ENCODE results near the gene CASP2. TPM values are rescaled to one million over a fixed set of nuclear protein-coding genes. Genes with fewer than 3 reads are reported as not detected.

The CASP2 gene
- total and polyA plus RNA-seq, 10 of the 15 experiments (the other 5 are each of a cell fraction or from before 2014, with no cell fraction given): 12.1 to 60.4 (median 26.2) TPM

GRCh38 chr7:143351574-143351973 lies 63.4 kb downstream of the CASP2 start:
- TF ChIP-seq SMAD1 (IDR thresholded peaks at IDR 0.05; ENCODE audit: low read depth, partially characterized antibody) (no peak), EZH2 (IDR thresholded peaks at IDR 0.05; ENCODE audit: borderline replicate concordance, control insufficient read depth, low read depth, low read length) (no peak), IKZF2 (IDR thresholded peaks at IDR 0.05) (no peak)
- TF ChIP-seq, protein P1, sequence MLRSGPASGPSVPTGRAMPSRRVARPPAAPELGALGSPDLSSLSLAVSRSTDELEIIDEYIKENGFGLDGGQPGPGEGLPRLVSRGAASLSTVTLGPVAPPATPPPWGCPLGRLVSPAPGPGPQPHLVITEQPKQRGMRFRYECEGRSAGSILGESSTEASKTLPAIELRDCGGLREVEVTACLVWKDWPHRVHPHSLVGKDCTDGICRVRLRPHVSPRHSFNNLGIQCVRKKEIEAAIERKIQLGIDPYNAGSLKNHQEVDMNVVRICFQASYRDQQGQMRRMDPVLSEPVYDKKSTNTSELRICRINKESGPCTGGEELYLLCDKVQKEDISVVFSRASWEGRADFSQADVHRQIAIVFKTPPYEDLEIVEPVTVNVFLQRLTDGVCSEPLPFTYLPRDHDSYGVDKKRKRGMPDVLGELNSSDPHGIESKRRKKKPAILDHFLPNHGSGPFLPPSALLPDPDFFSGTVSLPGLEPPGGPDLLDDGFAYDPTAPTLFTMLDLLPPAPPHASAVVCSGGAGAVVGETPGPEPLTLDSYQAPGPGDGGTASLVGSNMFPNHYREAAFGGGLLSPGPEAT (IDR thresholded peaks at IDR 0.05; ENCODE audit: low read depth): no peak
- ChIA-PET RAD21 (ENCODE audit: unreplicated experiment) (no interaction called here), SMC1A (ENCODE audit: uncharacterized antibody, unreplicated experiment) (no interaction called here), CTCF (no interaction called here), POLR2A (no interaction called here)
- no TSS peak for BruUV-seq (replicated peaks)
- intact Hi-C loops (cut with micrococcal nuclease; ENCODE audit: unreplicated experiment): no loop called here
- Histone ChIP-seq H3K27ac (ENCODE audit: control insufficient read depth, insufficient read depth) (no peak overlapping the region), H3K27me3 (replicated peaks in 1 of 2; ENCODE audit: control insufficient read depth in 2 of 2, insufficient read depth in 2 of 2, low read length in 1 of 2) (peaks cover 3 to 5% of the 10 kb centered on the region in 2 experiments; a peak in 3 of 4 replicates), H3K79me2 (ENCODE audit: control insufficient read depth, insufficient read depth, low read length) (no peaks in the 10 kb centered on the region), H3K9me3 (replicated peaks; ENCODE audit: control insufficient read depth, insufficient read depth, low read length) (no peaks in the 10 kb centered on the region), H3K4me3 (no peak overlapping the region), H3K4me2 (ENCODE audit: control insufficient read depth, insufficient read depth) (no peak overlapping the region), H3K4me1 (ENCODE audit: control insufficient read depth, insufficient read depth, low read length) (no peaks in the 10 kb centered on the region), H4K20me1 (ENCODE audit: control insufficient read depth, insufficient read depth) (no peaks in the 10 kb centered on the region), H3K36me3 (ENCODE audit: control insufficient read depth in 2 of 2, insufficient read depth in 2 of 2, low read length in 1 of 2) (no peaks in the 10 kb centered on the region), H3K9ac (ENCODE audit: control insufficient read depth, insufficient read depth, low read length) (no peak overlapping the region), H2AFZ (ENCODE audit: control insufficient read depth, low read depth, low read length) (no peak overlapping the region)
- no peak for DNase-seq (ENCODE audit: low read depth, low spot score)
- in situ Hi-C loops (cut with MboI): no loop called here
- no peak for ATAC-seq
- WGBS (ENCODE audit: insufficient coverage, insufficient replicate concordance, low lambda C conversion rate, missing lambda C conversion rate): 52% methylated on average over 9 of the region's 9 CpGs
- no peak for FAIRE-seq

GRCh38 chr7:143352531-143353002 lies 64.4 kb downstream of the CASP2 start:
- ChIA-PET POLR2A (no interaction called here), SMC1A (ENCODE audit: uncharacterized antibody, unreplicated experiment) (no interaction called here), CTCF (no interaction called here), RAD21 (ENCODE audit: unreplicated experiment) (no interaction called here)
- H3K9me3 ChIP-seq (replicated peaks; ENCODE audit: control insufficient read depth, insufficient read depth, low read length): no peaks in the 10 kb centered on the region
- no TSS peak for BruUV-seq (replicated peaks)
- intact Hi-C loops (cut with micrococcal nuclease; ENCODE audit: unreplicated experiment) (no loop called here), in situ Hi-C loops (cut with MboI) (no loop called here)
- H3K4me1 ChIP-seq (ENCODE audit: control insufficient read depth, insufficient read depth, low read length): no peaks in the 10 kb centered on the region
- H3K4me3 ChIP-seq: no peak overlapping the region
- no peaks in the 10 kb centered on the region for H3K79me2 ChIP-seq (ENCODE audit: control insufficient read depth, insufficient read depth, low read length)
- no peak overlapping the region for H2AFZ ChIP-seq (ENCODE audit: control insufficient read depth, low read depth, low read length)
- ATAC-seq (no peak), FAIRE-seq (no peak), DNase-seq (ENCODE audit: low read depth, low spot score) (no peak)
- H4K20me1 ChIP-seq (ENCODE audit: control insufficient read depth, insufficient read depth): no peaks in the 10 kb centered on the region
- H3K27me3 ChIP-seq (replicated peaks in 1 of 2; ENCODE audit: control insufficient read depth in 2 of 2, insufficient read depth in 2 of 2, low read length in 1 of 2): peaks cover 3 to 4% of the 10 kb centered on the region in 2 experiments; a peak in 3 of 4 replicates
- H3K27ac ChIP-seq (ENCODE audit: control insufficient read depth, insufficient read depth): no peak overlapping the region
- no peak overlapping the region for H3K4me2 ChIP-seq (ENCODE audit: control insufficient read depth, insufficient read depth)
- 49% methylated on average over 10 of the region's 11 CpGs for WGBS (ENCODE audit: insufficient coverage, insufficient replicate concordance, low lambda C conversion rate, missing lambda C conversion rate)
- TF ChIP-seq SMARCA5 (IDR thresholded peaks at IDR 0.05): no peak
- no peak for TF ChIP-seq BACH1 (IDR thresholded peaks at IDR 0.05; ENCODE audit: borderline replicate concordance)
- H3K9ac ChIP-seq (ENCODE audit: control insufficient read depth, insufficient read depth, low read length): no peak overlapping the region
- H3K36me3 ChIP-seq (ENCODE audit: control insufficient read depth in 2 of 2, insufficient read depth in 2 of 2, low read length in 1 of 2): no peaks in the 10 kb centered on the region
